AML-193 (cell line): ENCODE data around the gene DPP6.

Experiments used
- DNase-seq, 2 experiments: peaks; one replicate each; lab custom pipeline; 2025; lab: John Stamatoyannopoulos, UW

Gene DPP6

GRCh38 chr7:154540596-154540995, 488.4 kb downstream of the DPP6 start:
- DNase-seq = no peak

GRCh38 chr7:154541606-154542005, 489.4 kb downstream of the DPP6 start:
- DNase-seq = no peak

GRCh38 chr7:154546946-154547587, 494.9 kb downstream of the DPP6 start:
- no peak for DNase-seq

- no peak for DNase-seq
These were observed 501.6 kb downstream of the DPP6 start for GRCh38 chr7:154553711-154554265.

- no peak for DNase-seq
These were observed 507.3 kb downstream of the DPP6 start for GRCh38 chr7:154559454-154559853.

GRCh38 chr7:154564676-154565075, 512.5 kb downstream of the DPP6 start:
- DNase-seq = no peak

GRCh38 chr7:154566877-154567276, 514.7 kb downstream of the DPP6 start:
- DNase-seq = no peak

- no peak for DNase-seq
These were observed 516.1 kb downstream of the DPP6 start for GRCh38 chr7:154568346-154568745.

- DNase-seq = no peak
These were observed 517.7 kb downstream of the DPP6 start for GRCh38 chr7:154569916-154570315.

GRCh38 chr7:154571772-154572171, 519.6 kb downstream of the DPP6 start:
- DNase-seq = no peak

- no peak for DNase-seq
These were observed 522.0 kb downstream of the DPP6 start for GRCh38 chr7:154574235-154574634.

- DNase-seq = no peak
These were observed 523.3 kb downstream of the DPP6 start for GRCh38 chr7:154575497-154575896.

GRCh38 chr7:154576604-154577003, 524.4 kb downstream of the DPP6 start:
- DNase-seq = no peak

GRCh38 chr7:154577141-154577873, 525.1 kb downstream of the DPP6 start:
- DNase-seq = no peak

- DNase-seq = no peak
These were observed 526.1 kb downstream of the DPP6 start for GRCh38 chr7:154578336-154578735.

GRCh38 chr7:154579711-154580110, 527.5 kb downstream of the DPP6 start:
- no peak for DNase-seq

- DNase-seq = no peak
These were observed 529.2 kb downstream of the DPP6 start for GRCh38 chr7:154581251-154581890.

GRCh38 chr7:154583454-154583853, 531.3 kb downstream of the DPP6 start:
- DNase-seq = no peak

- DNase-seq = no peak
These were observed 532.4 kb downstream of the DPP6 start for GRCh38 chr7:154584352-154585252.

GRCh38 chr7:154587792-154588191, 535.6 kb downstream of the DPP6 start:
- DNase-seq = no peak

- DNase-seq = no peak
These were observed 539.3 kb downstream of the DPP6 start for GRCh38 chr7:154591544-154591943.

- no peak for DNase-seq
These were observed 540.2 kb downstream of the DPP6 start for GRCh38 chr7:154592388-154592787.
